ENCODE measurements around the gene TBC1D5.
"Not testable (repeated sequence)": the region's sequence is repeated elsewhere in the genome, so short reads cannot be mapped to it uniquely, and the experiment has no call there.

TBC1D5 gene

DNA sequence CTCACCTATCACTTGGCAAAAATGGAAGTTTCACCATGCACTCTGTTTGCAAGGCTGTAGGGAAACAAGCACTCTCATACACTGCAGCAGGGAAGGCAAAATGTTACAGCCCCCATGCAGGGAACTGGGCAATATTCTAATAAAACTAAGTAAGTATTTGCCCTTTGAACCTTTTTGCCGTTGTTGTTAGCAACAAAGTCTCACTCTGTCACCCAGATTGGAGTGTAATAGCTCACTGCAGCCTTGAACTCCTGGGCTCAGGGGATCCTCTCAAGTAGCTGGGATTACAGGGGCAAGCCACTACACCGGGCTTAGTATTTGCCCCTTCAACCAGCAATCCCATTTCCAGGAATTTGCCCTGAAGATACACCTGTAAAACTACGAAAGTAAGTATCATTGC is 122.5 kb downstream of the TBC1D5 start:
- TF ChIP-seq, protein P1, sequence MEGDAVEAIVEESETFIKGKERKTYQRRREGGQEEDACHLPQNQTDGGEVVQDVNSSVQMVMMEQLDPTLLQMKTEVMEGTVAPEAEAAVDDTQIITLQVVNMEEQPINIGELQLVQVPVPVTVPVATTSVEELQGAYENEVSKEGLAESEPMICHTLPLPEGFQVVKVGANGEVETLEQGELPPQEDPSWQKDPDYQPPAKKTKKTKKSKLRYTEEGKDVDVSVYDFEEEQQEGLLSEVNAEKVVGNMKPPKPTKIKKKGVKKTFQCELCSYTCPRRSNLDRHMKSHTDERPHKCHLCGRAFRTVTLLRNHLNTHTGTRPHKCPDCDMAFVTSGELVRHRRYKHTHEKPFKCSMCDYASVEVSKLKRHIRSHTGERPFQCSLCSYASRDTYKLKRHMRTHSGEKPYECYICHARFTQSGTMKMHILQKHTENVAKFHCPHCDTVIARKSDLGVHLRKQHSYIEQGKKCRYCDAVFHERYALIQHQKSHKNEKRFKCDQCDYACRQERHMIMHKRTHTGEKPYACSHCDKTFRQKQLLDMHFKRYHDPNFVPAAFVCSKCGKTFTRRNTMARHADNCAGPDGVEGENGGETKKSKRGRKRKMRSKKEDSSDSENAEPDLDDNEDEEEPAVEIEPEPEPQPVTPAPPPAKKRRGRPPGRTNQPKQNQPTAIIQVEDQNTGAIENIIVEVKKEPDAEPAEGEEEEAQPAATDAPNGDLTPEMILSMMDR (IDR thresholded peaks at IDR 0.05; ENCODE audit: low read length, missing control alignments) = no peak
- H3K4me3 ChIP-seq (replicated peaks; ENCODE audit: low read depth, low read length) = no peak overlapping the region
- DNase-seq (ENCODE audit: low read depth) = no peak

DNA sequence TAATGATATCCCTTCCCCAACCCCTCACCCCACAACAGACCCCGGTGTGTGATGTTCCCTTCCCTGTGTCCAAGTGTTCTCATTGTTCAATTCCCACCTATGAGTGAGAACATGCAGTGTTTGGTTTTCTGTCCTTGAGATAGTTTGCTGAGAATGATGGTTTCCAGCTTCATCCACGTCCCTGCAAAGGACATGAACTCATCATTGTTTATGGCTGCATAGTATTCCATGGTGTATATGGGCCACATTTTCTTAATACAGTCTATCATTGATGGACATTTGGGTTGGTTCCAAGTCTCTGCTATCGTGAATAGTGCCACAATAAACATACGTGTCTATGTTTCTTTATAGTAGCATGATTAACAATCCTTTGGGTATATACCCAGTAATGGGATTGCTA is 129.4 kb downstream of the TBC1D5 start:
- H3K4me3 ChIP-seq (replicated peaks; ENCODE audit: low read depth, low read length); DNase-seq (ENCODE audit: low read depth): not testable (repeated sequence)

DNA sequence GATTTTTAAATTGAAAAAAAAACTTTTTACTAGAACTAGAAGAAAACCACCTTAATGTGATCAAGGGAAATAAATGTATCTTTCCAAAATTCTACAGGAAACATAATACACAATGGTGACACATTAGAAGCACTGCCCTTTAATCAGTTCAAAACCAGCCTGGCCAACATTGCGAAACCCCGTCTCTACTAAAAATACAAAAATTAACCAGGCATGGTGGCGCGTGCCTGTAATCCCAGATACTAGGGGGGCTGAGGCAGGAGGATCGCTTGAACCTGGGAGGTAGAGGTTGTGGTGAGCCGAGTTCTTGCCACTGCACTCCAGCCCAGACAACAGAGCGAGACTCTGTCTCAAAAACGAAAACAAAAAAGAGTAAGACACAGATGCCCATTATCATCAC is 134.5 kb downstream of the TBC1D5 start:
- TF ChIP-seq, protein P1 (IDR thresholded peaks at IDR 0.05; ENCODE audit: low read length, missing control alignments) = no peak
- H3K4me3 ChIP-seq (replicated peaks; ENCODE audit: low read depth, low read length) = no peak overlapping the region
- DNase-seq (ENCODE audit: low read depth) = no peak

GRCh38 chr3:17605934-17606333 is 136.5 kb downstream of the TBC1D5 start:
- H3K4me3 ChIP-seq (replicated peaks; ENCODE audit: low read depth, low read length) = no peak overlapping the region
- no peak for DNase-seq (ENCODE audit: low read depth)
- TF ChIP-seq, protein P1 (IDR thresholded peaks at IDR 0.05; ENCODE audit: low read length, missing control alignments) = no peak

DNA sequence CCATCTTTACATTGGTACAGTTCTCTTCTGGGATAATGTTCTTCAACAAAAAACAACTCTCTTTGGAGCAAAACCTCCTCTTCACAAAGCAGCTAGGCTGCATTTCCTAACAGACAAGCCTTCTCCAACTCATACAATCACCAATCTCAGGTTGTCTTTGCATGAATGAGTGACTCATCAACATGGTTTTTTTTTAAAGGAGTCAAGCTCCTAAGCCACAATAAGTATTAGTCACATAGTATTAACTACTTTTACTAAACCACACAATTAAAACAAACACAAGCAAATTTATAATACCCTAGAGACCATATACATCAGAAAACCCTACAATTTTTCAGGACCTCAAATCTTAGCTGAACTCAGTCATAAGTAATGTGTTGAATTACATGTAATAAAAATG is 137.4 kb downstream of the TBC1D5 start:
- TF ChIP-seq, protein P1 (IDR thresholded peaks at IDR 0.05; ENCODE audit: low read length, missing control alignments) = no peak
- peak; percentile 75 for DNase-seq (ENCODE audit: low read depth)
- no peak overlapping the region for H3K4me3 ChIP-seq (replicated peaks; ENCODE audit: low read depth, low read length)

DNA sequence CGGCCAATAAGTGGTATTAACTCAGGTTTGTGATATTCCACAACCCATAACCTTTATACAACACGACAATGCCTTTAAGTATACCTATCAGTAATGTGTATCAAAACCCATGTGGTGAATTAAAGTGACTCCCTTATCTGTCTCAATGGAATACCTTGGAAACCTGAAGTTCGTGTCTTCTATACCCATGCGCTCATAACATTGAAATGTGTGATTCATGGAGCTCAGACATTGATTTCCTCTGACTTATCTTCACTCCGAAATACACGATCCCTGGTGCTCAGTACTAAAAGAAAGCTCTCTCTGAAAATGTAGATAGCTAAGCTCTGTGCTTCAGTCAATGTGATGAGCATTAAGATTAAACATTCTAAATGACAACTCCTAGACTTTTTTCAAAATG is 140.3 kb downstream of the TBC1D5 start:
- no peak for DNase-seq (ENCODE audit: low read depth)
- TF ChIP-seq, protein P1 (IDR thresholded peaks at IDR 0.05; ENCODE audit: low read length, missing control alignments) = no peak
- H3K4me3 ChIP-seq (replicated peaks; ENCODE audit: low read depth, low read length) = no peak overlapping the region

DNA sequence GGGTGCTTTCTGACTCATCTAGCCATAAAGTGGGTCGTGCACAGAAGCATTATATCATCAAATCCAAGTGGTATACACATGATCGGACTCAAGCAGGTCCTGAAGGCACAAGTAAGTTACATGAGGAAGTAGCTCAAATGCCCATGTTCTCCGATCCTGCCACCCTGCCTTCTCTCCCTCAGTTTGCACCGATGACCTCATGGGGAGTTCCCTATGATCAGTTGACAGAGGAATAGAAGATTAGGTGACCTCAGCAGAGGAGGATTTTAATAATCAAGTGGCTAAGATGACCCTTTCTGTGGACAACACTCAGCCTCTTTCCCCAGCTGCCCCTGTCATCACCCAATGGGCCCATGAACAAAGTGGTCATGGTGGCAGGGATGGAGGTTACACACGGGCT is 149.5 kb downstream of the TBC1D5 start:
- no peak for DNase-seq (ENCODE audit: low read depth)
- no peak overlapping the region for H3K4me3 ChIP-seq (replicated peaks; ENCODE audit: low read depth, low read length)
- TF ChIP-seq, protein P1 (IDR thresholded peaks at IDR 0.05; ENCODE audit: low read length, missing control alignments) = no peak

GRCh38 chr3:17590465-17590864 is 152.0 kb downstream of the TBC1D5 start:
- TF ChIP-seq, protein P1 (IDR thresholded peaks at IDR 0.05; ENCODE audit: low read length, missing control alignments) = no peak
- DNase-seq (ENCODE audit: low read depth) = no peak

More at GRCh38 chr3:17590465-17590864, 152.0 kb downstream of the TBC1D5 start:
- H3K4me3 ChIP-seq (replicated peaks; ENCODE audit: low read depth, low read length) = no peak overlapping the region

Measured in fibroblast of pulmonary artery (primary cell).